ENCODE measurements around the gene SMARCC1.

Gene SMARCC1

GRCh38 chr3:47692158-47692557 is 89.5 kb downstream of the SMARCC1 start:
- no peak for TF ChIP-seq CTCF (IDR thresholded peaks at IDR 0.05; ENCODE audit: extremely low read depth, missing control alignments)
- no peak for DNase-seq (ENCODE audit: low spot score)

- no peak for DNase-seq (ENCODE audit: low spot score)
- TF ChIP-seq CTCF (IDR thresholded peaks at IDR 0.05; ENCODE audit: extremely low read depth, missing control alignments): no peak
Observed at GRCh38 chr3:47688488-47688887, 93.2 kb downstream of the SMARCC1 start.

- no peak for DNase-seq (ENCODE audit: low spot score)
- no peak for TF ChIP-seq CTCF (IDR thresholded peaks at IDR 0.05; ENCODE audit: extremely low read depth, missing control alignments)
Observed at GRCh38 chr3:47685037-47685436, 96.7 kb downstream of the SMARCC1 start.

- DNase-seq (ENCODE audit: low spot score): no peak
Observed at GRCh38 chr3:47681016-47681415, 100.7 kb downstream of the SMARCC1 start.

GRCh38 chr3:47678446-47679338 is 103.0 kb downstream of the SMARCC1 start:
- TF ChIP-seq CTCF (IDR thresholded peaks at IDR 0.05; ENCODE audit: extremely low read depth, missing control alignments): no peak
- DNase-seq (ENCODE audit: low spot score): no peak

More at GRCh38 chr3:47681016-47681415, 100.7 kb downstream of the SMARCC1 start:
- TF ChIP-seq CTCF (IDR thresholded peaks at IDR 0.05; ENCODE audit: extremely low read depth, missing control alignments): no peak

- no peak for TF ChIP-seq CTCF (IDR thresholded peaks at IDR 0.05; ENCODE audit: extremely low read depth, missing control alignments)
- DNase-seq (ENCODE audit: low spot score): no peak
Observed at GRCh38 chr3:47669026-47669749, 112.5 kb downstream of the SMARCC1 start.

GRCh38 chr3:47666118-47666517 is 115.6 kb downstream of the SMARCC1 start:
- DNase-seq (ENCODE audit: low spot score): no peak
- TF ChIP-seq CTCF (IDR thresholded peaks at IDR 0.05; ENCODE audit: extremely low read depth, missing control alignments): no peak

All from GM20000 (cell line).